Measurements from ENCODE around the gene ABLIM2.

Gene ABLIM2

GRCh38 chr4:8015512-8015911, 143.1 kb downstream of the ABLIM2 start:
- DNase-seq: no peak

DNA sequence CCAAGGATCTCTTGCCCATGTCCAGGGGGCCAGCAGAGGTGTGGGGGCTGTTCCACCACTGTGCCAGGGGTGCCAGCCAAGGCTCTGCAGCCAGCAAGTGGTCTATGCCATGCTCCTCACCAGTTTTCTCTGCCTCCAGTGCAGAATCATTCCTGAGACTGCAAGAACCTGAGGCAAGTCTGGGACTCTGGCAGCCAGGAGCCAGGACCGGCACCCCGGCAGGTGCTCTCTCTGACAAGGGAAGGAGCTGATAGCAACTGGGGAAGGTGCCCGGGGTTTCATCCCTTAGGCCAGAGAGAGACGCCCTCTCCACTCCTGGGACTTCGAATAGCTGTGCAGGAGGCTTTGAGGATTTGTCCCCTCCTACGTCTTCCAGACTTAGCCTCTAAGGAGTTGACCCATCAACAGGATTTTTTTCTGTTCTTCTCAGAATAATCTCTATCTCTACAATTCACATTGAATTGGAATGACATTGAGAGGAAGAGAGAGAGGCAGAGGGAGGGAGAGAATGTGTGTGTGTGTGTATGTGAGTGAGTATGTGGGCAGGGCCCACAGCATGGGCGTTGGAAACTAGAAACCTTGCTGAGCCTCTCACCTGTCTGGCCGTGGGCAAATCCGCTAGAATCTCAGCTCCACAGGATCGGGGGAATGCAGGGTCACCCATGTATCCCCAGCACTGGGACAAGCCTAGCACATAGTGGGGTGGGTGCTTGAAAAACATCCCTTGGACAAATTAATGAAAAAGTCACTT, 144.5 kb downstream of the ABLIM2 start:
- DNase-seq: no peak

DNA sequence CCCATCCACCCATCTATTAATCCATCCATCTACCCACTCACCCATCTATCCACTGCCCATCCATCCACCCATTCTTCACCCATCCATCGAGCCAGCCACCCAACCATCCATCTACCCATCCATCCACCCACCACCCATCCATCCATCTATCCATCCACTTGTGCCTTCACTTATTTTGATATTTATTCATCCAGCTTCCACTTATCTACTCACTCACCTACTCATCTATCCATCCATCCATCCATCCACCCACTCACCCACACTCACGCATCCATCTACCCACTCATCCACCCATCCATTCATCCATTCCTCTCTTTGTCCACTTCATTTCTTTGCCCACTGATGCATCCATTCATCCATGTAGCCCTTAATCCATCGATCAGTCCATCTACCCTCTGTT, 146.1 kb downstream of the ABLIM2 start:
- DNase-seq: no peak

- DNase-seq: no peak
Observed at GRCh38 chr4:8010618-8011017, 148.0 kb downstream of the ABLIM2 start.

GRCh38 chr4:8009710-8010511, 148.7 kb downstream of the ABLIM2 start:
- DNase-seq: no peak

- DNase-seq: no peak
Observed at GRCh38 chr4:8009097-8009496, 149.5 kb downstream of the ABLIM2 start.

- DNase-seq: no peak
Observed at GRCh38 chr4:8008391-8008790, 150.2 kb downstream of the ABLIM2 start.

DNA sequence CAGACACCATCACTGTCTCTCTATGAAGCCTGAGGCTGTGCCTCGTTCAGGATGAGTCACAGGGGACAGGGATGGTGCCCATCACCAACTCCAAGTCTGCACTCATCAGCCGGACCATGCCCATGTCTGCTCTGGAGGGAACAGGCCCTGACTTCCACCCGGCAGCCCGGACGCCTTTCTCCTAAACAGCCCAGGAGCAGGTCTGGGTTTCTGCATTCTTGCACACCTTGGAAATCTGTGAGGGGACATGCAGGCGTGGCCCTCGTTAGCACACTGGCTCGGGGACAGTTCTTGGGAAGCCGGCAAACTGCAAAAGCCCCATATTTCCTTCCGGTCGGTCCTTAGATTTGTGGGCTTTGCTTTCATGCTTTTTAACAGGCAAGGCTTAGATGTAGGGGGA, 151.0 kb downstream of the ABLIM2 start:
- no peak for DNase-seq

DNA sequence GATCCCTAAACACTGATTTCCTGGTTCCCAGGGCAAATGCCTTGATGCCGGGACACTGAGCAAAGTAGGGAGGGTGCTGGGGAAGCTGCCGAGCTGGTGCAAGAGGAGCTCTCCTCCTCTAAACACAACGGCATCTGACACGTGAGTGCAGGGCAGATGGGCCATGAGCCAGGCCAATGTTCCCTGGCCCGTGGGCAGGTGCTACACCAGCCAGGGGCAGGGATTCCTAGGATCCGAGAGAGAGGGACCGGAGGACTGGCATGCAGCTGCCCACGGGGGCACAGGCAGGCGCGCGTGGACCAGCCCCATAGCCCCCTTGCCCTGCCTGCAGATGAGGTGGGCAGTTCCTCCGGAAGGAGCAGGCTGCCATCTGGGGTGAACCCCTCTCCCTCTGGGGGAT, 152.1 kb downstream of the ABLIM2 start:
- no peak for DNase-seq

DNA sequence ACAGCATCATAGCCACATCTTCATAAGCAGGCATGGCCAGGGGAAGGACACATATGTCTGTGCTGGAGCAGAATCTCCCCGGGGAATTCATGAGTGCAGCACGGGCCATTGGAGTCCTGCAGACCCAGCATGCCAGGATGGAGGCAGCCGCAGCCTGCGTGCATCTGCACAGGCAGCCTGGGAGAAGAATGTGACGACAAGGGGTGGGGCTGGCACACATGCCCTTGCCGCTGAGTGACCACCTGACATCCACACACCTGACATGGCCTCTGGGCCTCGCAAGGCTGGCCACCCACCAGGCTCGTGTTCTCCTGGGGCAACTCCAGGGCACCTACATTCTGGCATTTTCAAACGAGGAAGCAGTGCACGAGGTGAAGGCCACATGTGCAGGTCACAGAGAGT, 152.8 kb downstream of the ABLIM2 start:
- DNase-seq: no peak

DNA sequence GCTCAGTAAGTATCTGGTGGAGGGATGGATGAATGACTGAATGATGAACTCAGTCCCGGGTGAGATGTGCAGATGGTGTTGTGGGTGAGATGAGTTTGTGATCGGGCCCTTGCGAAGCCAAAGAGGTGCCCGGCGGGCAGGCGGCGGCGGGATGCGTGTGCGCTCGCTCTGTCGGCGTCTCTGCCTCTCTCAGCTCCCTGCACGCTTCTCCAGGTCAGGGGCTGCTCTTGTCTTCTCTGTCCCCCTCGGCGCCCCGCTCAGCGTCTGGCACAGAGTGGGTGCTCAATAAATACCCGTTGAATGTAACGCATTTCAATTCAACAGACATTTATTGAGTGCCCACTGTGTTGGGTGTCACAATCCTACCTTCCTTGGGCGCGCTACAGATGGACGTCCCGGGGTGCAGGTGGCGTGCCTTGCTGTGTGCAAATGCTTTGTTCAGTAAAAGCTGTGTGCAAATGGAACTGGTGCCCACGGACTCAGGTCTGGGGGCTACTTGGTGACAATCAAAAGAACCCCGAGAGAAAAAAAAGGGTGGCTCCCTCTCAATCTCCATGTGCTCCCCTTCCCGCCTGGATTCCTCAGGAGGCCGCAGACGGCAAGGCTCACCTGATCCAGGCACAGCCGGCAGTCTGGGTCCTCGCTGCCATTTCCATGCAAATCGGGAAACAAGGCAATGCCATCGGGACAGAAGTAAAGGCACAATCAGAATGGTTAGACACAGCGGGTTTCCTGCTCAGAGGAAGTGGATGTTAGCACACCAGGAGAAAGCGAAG, 153.4 kb downstream of the ABLIM2 start:
- no peak for DNase-seq

DNA sequence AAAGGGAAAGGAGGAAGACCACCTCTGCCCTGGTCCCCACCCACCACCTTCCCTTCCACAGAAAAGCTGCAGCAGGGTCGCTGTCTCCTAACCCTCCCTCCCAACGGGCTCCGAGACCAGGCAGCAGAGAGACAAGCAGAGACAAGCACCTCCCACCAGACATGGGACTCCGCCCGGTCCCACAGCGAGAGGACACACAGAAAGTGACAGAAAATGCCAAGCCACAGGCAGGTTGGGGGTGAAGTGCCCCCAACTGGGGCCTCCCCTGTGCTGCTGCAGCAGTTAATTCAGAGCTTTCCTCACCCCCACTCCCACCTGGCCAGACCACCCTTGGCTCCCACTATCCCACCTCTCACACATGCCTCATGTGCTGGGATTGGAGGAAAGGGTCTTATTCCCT, 154.5 kb downstream of the ABLIM2 start:
- DNase-seq: no peak

DNA sequence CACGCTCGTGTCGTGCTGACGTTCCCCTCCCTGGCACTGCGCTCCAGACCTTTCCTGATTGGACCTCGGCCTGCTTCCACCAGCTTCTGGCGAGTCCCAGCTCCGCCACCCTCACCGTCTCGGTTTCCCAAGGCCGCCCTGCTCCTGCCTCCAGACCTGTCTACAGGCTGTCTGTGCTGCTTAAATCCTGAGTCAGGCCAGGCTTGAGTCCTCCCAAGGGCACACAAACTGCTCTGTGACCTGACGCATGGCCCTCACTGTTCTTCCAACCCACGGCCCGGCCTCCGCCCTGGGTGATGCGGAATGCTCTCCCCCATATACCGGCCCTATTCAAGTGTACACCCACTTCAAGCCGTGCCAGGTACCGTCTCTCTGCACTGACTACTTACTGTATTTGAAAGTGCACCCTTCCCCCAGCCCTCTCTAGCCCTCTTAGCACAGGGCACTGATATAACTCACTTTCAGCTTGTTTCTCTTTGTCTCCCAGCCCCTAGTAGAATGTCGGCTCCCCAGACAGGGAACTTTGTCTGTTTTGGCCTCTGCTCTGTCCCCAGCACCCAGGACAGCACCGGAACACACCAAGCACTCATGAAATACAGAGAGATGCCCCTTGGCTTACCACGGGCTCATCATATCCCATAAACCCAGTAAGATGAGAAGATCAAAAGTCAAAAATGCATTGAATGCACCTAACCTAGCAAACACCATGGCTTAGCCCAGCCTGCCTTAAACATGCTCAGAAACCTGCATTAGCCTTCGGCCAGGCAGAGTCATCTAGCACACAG, 155.9 kb downstream of the ABLIM2 start:
- DNase-seq: no peak

- DNase-seq: no peak
Observed at GRCh38 chr4:8001564-8002355, 156.9 kb downstream of the ABLIM2 start.

DNA sequence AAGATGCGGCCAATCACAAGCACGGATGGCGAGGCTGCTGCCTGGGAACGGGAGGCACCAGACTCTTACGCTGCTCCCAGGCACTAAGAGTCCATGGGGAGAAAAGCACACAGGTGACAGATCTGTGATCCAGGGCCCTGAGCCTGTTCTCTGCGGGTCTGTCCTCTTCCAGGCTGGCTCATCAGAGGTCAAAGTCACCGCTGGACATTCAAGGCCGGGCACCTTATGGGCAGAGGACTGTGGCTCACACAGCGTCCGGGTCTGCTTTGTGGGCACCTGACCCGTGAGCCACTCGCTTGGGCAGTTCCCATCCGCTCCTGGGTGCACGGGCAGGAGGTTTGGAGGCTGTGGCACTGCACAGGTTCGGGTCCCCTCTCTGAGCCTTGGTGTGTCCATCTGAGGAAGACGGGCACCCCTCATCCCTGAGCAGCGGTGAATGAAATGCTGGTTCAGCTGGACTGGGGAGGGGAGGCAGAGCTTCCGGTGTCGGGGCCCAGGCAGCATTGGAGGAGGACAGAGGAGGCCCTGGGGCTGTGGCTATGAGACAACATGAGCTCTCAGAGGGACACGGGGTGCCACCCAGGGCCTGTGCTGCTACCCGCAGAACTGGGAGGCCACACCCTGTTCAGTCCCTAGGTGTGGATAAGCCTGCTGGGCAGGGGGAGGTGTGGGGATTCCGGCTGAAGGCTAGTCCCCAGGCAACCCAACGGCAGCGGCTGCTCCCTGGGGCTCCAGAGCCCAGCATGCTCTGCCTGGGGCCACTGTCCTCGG, 157.7 kb downstream of the ABLIM2 start:
- no peak for DNase-seq

DNA sequence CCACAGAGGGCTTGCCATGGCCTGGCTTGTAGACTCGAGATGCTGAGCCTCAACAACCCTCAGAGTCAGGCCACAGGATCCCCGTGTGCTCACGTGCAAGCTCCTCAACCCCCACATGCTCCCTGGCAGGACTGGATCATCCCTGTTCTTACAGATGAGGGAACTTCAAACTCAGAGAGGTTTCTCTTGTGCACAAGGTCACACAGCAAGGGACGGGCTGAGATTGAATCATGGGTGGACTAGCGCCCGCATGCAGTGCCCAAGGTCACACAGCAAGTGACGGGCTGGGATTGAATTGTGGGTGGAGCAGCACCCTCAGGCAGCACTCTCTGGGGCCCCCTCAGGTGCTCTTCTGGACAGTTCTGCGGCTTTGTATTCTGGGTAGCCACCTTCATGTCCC, 158.4 kb downstream of the ABLIM2 start:
- no peak for DNase-seq

DNA sequence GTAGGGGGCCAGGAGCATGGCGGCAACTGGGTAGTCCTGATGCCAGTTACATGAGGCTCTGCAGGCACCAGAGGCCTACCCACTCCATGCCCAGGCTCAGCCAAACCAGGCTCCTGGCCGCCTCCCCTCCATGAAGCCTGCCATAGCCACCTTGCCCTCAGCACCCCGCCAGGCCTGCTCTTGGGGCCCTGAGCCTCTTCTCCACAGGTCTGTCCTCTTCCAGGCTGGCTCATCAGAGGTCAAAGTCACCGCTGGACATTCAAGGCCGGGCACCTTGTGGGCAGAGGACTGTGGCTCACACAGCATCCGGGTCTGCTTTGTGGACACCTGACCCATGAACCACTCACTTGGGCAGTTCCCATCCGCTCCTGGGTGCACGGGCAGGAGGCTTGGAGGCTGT, 158.9 kb downstream of the ABLIM2 start:
- no peak for DNase-seq

DNA sequence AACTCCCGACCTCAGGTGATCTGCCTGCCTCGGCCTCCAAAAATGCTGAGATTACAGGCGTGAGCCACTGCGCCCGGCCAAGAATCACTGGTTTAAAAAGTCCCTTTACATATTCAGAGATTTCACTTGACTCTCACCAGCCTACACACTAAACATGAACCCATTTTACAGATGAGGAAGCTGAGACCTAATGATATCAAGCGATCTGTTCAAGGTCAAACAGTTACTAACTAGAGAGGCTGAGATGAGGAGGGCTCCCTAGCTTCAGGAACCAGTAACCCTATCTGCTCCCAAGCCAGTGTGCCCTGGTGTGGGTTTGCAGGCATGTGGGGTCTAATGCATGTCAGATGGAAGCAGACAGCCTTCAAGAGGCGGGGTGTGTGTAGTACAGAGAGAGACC, 159.3 kb downstream of the ABLIM2 start:
- no peak for DNase-seq

GRCh38 chr4:7998447-7998846, 160.2 kb downstream of the ABLIM2 start:
- DNase-seq: no peak

DNA sequence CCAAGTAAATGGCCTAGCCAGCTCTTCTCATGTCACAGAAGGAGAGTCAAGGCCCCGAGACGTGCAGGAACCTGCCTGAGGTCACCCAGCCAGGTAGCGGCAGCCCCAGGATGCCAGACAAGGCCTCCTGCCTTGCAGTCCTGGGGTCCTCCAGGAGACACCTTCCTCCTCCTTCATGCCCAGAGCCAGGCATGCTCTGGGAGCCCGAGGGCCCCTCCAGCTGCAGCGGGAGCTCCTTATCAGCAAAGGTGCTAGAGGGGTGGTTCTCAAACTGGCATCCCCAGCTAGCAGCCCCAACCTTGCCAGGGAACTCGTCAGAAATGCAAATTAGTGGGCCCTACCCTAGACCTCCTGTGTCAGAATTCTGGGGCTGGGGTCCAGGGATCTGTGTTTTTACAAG, 162.7 kb downstream of the ABLIM2 start:
- DNase-seq: no peak

- no peak for DNase-seq
Observed at GRCh38 chr4:7995135-7995534, 163.5 kb downstream of the ABLIM2 start.

All from CD4-positive, alpha-beta T cell treated with Interleukin-12 subunit alpha and Interleukin-12 subunit beta, for 1 hour (primary cell).